K562 (cell line): ENCODE measurements around the gene MYH6. TPM values are rescaled to one million over a fixed set of nuclear protein-coding genes. Genes with fewer than 3 reads are reported as not detected.

ENCODE experiments used
- ATAC-seq: fragments of 200-7000 bp; cut with Tn5 transposase; 3 replicates; pipeline ENCODE4 v1.9.1; 2020; ENCODE audit warnings: moderate library complexity
- BruUV-seq: library from RNA; stranded (reverse); fragments of 400-500 nt; replicated peaks from 2 replicates; lab custom pipeline; 2021; lab: Mats Ljungman, UMichigan
- CTCF ChIA-PET: fragments of 300-600 bp; formaldehyde crosslinking; extraction: SDS; loops from one replicate; lab custom pipeline; 2021; ENCODE audit warnings: low intra/inter-chr PET ratio; lab: Yijun Ruan, JAX
- POLR2A ChIA-PET: fragments of 300-600, 350-650 bp; sonication (Branson Sonifier 250); formaldehyde crosslinking; extraction: SDS; loops from one replicate; lab custom pipeline; 2021; ENCODE audit warnings: antibody characterized with exemption, inconsistent platforms; lab: Yijun Ruan, JAX
- DNase-seq, 4 experiments: peaks; one replicate each; pipeline versions ENCODE4 v3.0.0 to v3.0.0-alpha.2; 2011 to 2018; ENCODE audit warnings: low spot score in 3 of 4, mixed read lengths in 3 of 4; ENCODE audit errors: extremely low read depth in 1 of 4
- FAIRE-seq: peaks from 2 replicates; lab custom pipeline; 2011; peaks lifted over from hg19 to GRCh38; lab: Jason Lieb, UNC
- H2AFZ ChIP-seq: 2 replicates; pipeline ENCODE4 v1.6.0; 2011; ENCODE audit warnings: low read depth, low read length, control low read depth, inconsistent platforms
- H3K27ac ChIP-seq: fragments of 200-600 bp; 3 replicates; pipeline ENCODE4 v1.8.0; 2011; ENCODE audit warnings: low read depth, mild to moderate bottlenecking, control low read depth, inconsistent platforms, low read length, moderate library complexity, mixed read lengths; ENCODE audit errors: extremely low read depth
- H3K27me3 ChIP-seq, 2 experiments: fragments of 300-600 bp in 1 of 2; 2 replicates in 1 of 2; 3 replicates in 1 of 2; pipeline versions ENCODE4 v1.6.0 to v1.8.0; 2011; ENCODE audit warnings: inconsistent platforms in 2 of 2, low read length in 2 of 2, mild to moderate bottlenecking in 1 of 2, mixed read lengths in 1 of 2, moderate library complexity in 1 of 2; ENCODE audit not compliant: control insufficient read depth in 2 of 2, insufficient read depth in 2 of 2
- H3K36me3 ChIP-seq: fragments of 300-600 bp; 3 replicates; pipeline ENCODE4 v1.8.0; 2011; ENCODE audit warnings: mild to moderate bottlenecking, low read length, inconsistent platforms; ENCODE audit not compliant: control insufficient read depth, insufficient read depth
- H3K4me1 ChIP-seq, 2 experiments: fragments of 200-600 bp in 1 of 2; replicated peaks in 1 of 2; 2 replicates in 1 of 2; 3 replicates in 1 of 2; pipeline versions ENCODE4 v1.5.1 to v1.8.0; 2011; ENCODE audit warnings: inconsistent platforms in 2 of 2, low read length in 2 of 2, mild to moderate bottlenecking in 1 of 2, mixed read lengths in 1 of 2, moderate library complexity in 1 of 2; ENCODE audit not compliant: control insufficient read depth in 2 of 2, insufficient read depth in 2 of 2
- H3K4me2 ChIP-seq: 2 replicates; pipeline ENCODE4 v1.6.1; 2011; ENCODE audit warnings: low read length, control low read depth, inconsistent platforms, mixed read lengths; ENCODE audit not compliant: insufficient read depth
- H3K4me3 ChIP-seq: fragments of 200-600 bp; sonication (generic), shearing (Covaris generic); 2 replicates; pipeline ENCODE4 v1.5.1; 2016; ENCODE audit warnings: control low read depth, inconsistent platforms
- H3K79me2 ChIP-seq: fragments of 200-600 bp; 3 replicates; pipeline ENCODE4 v1.8.0; 2011; ENCODE audit warnings: low read length, inconsistent platforms; ENCODE audit not compliant: control insufficient read depth, insufficient read depth
- H3K9ac ChIP-seq, 2 experiments: 2 replicates each; pipeline versions ENCODE4 v1.6.0 to v1.6.1; 2011; ENCODE audit warnings: low read depth in 2 of 2, low read length in 2 of 2, control low read depth in 1 of 2, inconsistent platforms in 1 of 2, mild to moderate bottlenecking in 1 of 2, mixed read lengths in 1 of 2; ENCODE audit not compliant: insufficient read depth in 1 of 2
- H3K9me1 ChIP-seq: one replicate; pipeline ENCODE4 v1.6.0; 2011; ENCODE audit warnings: inconsistent platforms, mild to moderate bottlenecking, low read length, moderate library complexity; ENCODE audit not compliant: control insufficient read depth, insufficient read depth
- H3K9me3 ChIP-seq: replicated peaks from 2 replicates; pipeline ENCODE4 v1.5.1; 2011; ENCODE audit warnings: low read depth, low read length, inconsistent platforms; ENCODE audit not compliant: control insufficient read depth, insufficient read depth
- H4K20me1 ChIP-seq: replicated peaks from 2 replicates; pipeline ENCODE4 v1.6.1; 2011; ENCODE audit warnings: low read length, inconsistent platforms, mixed read lengths; ENCODE audit not compliant: control insufficient read depth, insufficient read depth
- ASH1L ChIP-seq: fragments of 450-650 bp; IDR thresholded peaks from 2 replicates; pipeline ENCODE4 v1.6.1; 2018; ENCODE audit warnings: borderline replicate concordance, mild to moderate bottlenecking, low read depth; ENCODE audit not compliant: partially characterized antibody
- CEBPG ChIP-seq, 3 experiments: fragments of 200-800 bp in 1 of 3; sonication (Bioruptor generic) in 1 of 3; sonication (generic) in 1 of 3; formaldehyde crosslinking in 1 of 3; IDR thresholded peaks in 2 of 3; conservative IDR thresholded peaks in 1 of 3; 2 replicates each; pipeline versions ENCODE4 v1.6.1 to v1.8.0; 2016 to 2022; ENCODE audit warnings: missing compliant biosample characterization in 2 of 3, missing genetic modification characterization in 2 of 3, mild to moderate bottlenecking in 1 of 3, missing genetic modification reagents in 1 of 3
- CTBP1 ChIP-seq: fragments of 450-650 bp; IDR thresholded peaks from 2 replicates; pipeline ENCODE4 v1.6.1; 2016; ENCODE audit warnings: borderline replicate concordance
- KLF10 ChIP-seq: fragments of 250-450 bp; sonication (Bioruptor Pico); IDR thresholded peaks from 2 replicates; pipeline ENCODE4 v1.6.1; 2021; ENCODE audit warnings: matching md5 sums
- MEIS2 ChIP-seq: fragments of 450-650 bp; IDR thresholded peaks from 2 replicates; pipeline ENCODE4 v1.6.1; 2014; ENCODE audit warnings: mild to moderate bottlenecking; ENCODE audit not compliant: partially characterized antibody
- MTF1 ChIP-seq: fragments of 250-450 bp; sonication (Bioruptor Pico); IDR thresholded peaks from 2 replicates; pipeline ENCODE4 v1.9.0; 2021; ENCODE audit warnings: moderate library complexity, mild to moderate bottlenecking, inconsistent platforms, borderline replicate concordance
- POU5F1 ChIP-seq: fragments of 150-350 bp; IDR thresholded peaks from 2 replicates; pipeline ENCODE4 v1.6.1; 2014; ENCODE audit warnings: borderline replicate concordance, low read length, low read depth, mild to moderate bottlenecking; ENCODE audit not compliant: partially characterized antibody
- PRPF4 ChIP-seq: fragments of 200-400 bp; formaldehyde crosslinking; IDR thresholded peaks from one replicate; pipeline ENCODE4 v1.6.1; 2017; ENCODE audit warnings: low read length, low read depth, mild to moderate bottlenecking; ENCODE audit not compliant: insufficient read depth, poor library complexity, severe bottlenecking
- RBM34 ChIP-seq: fragments of 200-400 bp; formaldehyde crosslinking; IDR thresholded peaks from 2 replicates; pipeline ENCODE4 v1.6.1; 2018; ENCODE audit warnings: low read length, borderline replicate concordance; ENCODE audit not compliant: insufficient read depth
- RCOR1 ChIP-seq, 2 experiments: IDR thresholded peaks; 2 replicates each; pipeline ENCODE4 v1.6.1; 2012; ENCODE audit warnings: low read depth in 2 of 2, low read length in 2 of 2, borderline replicate concordance in 1 of 2, improper control_type of control experiment in 1 of 2
- WGBS: fragments of 100-300 bp; shearing (Covaris generic); methylation state at CpG from one replicate; pipeline ENCODE4 v1.1.6; 2016; ENCODE audit warnings: low coverage, mixed read lengths; ENCODE audit not compliant: insufficient coverage; ENCODE audit errors: missing lambda C conversion rate; 5-methylcytosine and 5-hydroxymethylcytosine counted together
- in situ Hi-C: fragments of 300-500 bp; cut with MboI; formaldehyde crosslinking; loops from 4 replicates; pipeline ENCODE4 v1.15.0; 2018; ENCODE audit warnings: inconsistent platforms, mixed read lengths
- intact Hi-C: fragments of 100-400 bp; cut with micrococcal nuclease; formaldehyde crosslinking; loops from 2 replicates; pipeline ENCODE4 v1.14.2; 2022
- polyA plus RNA-seq, 8 experiments: library from polyadenylated mRNA; depleted of rRNA in 4 of 8; stranded (reverse) in 5 of 8; unstranded in 3 of 8; fragments of >200 nt; fragmentation: Nextera tagmentation in 2 of 8; fragmentation: Illumina TruSeq in 1 of 8; extraction: Ambion mirVana in 2 of 8; extraction: Trizol in 1 of 8; gene quantifications; 2 replicates each; pipeline versions ENCODE4 v1.2.1 to v1.2.3, GENCODE V29; 2011 to 2014; ENCODE audit warnings: inconsistent platforms in 1 of 8, missing spikeins in 1 of 8
- total RNA-seq, 7 experiments: library from RNA; depleted of rRNA in 6 of 7; stranded (reverse); fragments of >200 nt in 6 of 7; fragmentation: Illumina TruSeq in 2 of 7; extraction: Trizol in 2 of 7; gene quantifications; 2 replicates each; pipeline versions ENCODE4 v1.2.1 to v1.2.3, GENCODE V29; 2011 to 2021; ENCODE audit warnings: low replicate concordance in 1 of 7
- TF ChIP-seq, protein P1 (sequence below): fragments of 250-450 bp; sonication (Bioruptor Pico); IDR thresholded peaks from 2 replicates; pipeline ENCODE4 v1.8.0; 2021; ENCODE audit warnings: moderate library complexity, mild to moderate bottlenecking, inconsistent platforms
- TF ChIP-seq, protein P2 (sequence below): fragments of 200-400 bp; formaldehyde crosslinking; IDR thresholded peaks from 2 replicates; pipeline ENCODE4 v1.6.1; 2017; ENCODE audit warnings: mild to moderate bottlenecking, low read depth, low read length, moderate library complexity

The MYH6 gene
- total and polyA plus RNA-seq, 9 of the 15 experiments (the other 6 are each of a cell fraction or from before 2014, with no cell fraction given), result not detected

DNA sequence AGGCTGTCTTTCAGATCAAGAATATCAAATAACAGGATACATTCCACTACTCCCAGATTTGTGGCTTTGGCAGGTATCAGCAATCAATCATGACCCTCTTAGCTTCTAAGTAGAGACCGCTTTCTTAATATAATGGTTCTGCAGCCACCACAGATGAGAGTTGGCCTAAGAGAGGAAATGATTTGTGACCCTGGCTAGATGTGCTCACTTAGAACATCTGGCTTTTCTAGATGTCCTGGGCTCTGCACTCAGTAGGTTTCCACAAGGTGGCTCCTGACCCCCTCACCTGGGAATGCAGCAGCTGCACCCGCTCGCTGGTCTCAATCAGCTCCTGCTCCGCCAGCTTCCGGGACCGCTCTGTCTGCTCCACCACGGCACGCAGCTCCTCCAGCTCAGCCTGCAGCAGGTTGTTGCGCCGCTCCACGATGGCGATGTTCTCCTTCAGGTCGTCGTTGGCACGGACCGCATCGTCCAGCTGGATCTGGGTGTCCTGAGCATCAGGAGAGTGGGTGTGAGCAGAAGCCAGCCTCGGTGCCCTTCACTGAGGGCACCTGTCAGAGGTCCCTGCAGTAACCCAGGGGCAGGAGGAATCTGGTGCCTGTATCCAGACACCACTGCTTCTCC, 22.3 kb downstream of the MYH6 start:
- no peak overlapping the region for H3K9ac ChIP-seq
- peak; percentile 53 for ATAC-seq
- FAIRE-seq, result no peak
- intact Hi-C loops (no loop called here), in situ Hi-C loops (loop anchor here (10.0 kb wide), 1 partner anchor 121 kb away; no protein-coding TSS in a partner anchor)
- no peak overlapping the region for H3K4me2 ChIP-seq
- WGBS, result 5% methylated on average over 9 of the region's 18 CpGs
- ChIA-PET POLR2A (interaction anchor here (0.7 to 1.6 kb wide), 4 partner anchors 11 to 63 kb away, joined by 3 to 5 read pairs (median 5); partner anchors contain the start of gene IL25), CTCF (no interaction called here)
- no peaks in the 10 kb centered on the region for H4K20me1 ChIP-seq
- H3K27me3 ChIP-seq, result peaks cover 21 to 64% of the 10 kb centered on the region in 2 experiments; a peak in 4 of 5 replicates
- no peaks in the 10 kb centered on the region for H3K36me3 ChIP-seq
- H3K9me3 ChIP-seq, result no peaks in the 10 kb centered on the region
- H3K79me2 ChIP-seq, result no peaks in the 10 kb centered on the region
- H3K27ac ChIP-seq, result no peak overlapping the region
- H3K4me1 ChIP-seq, result peaks cover 0 to 11% of the 10 kb centered on the region in 2 experiments; a peak in 2 of 5 replicates
- no TSS peak for BruUV-seq
- no peak overlapping the region for H3K4me3 ChIP-seq
- TF ChIP-seq RBM34, result no peak
- no peak for TF ChIP-seq MEIS2
- TF ChIP-seq, protein P1, sequence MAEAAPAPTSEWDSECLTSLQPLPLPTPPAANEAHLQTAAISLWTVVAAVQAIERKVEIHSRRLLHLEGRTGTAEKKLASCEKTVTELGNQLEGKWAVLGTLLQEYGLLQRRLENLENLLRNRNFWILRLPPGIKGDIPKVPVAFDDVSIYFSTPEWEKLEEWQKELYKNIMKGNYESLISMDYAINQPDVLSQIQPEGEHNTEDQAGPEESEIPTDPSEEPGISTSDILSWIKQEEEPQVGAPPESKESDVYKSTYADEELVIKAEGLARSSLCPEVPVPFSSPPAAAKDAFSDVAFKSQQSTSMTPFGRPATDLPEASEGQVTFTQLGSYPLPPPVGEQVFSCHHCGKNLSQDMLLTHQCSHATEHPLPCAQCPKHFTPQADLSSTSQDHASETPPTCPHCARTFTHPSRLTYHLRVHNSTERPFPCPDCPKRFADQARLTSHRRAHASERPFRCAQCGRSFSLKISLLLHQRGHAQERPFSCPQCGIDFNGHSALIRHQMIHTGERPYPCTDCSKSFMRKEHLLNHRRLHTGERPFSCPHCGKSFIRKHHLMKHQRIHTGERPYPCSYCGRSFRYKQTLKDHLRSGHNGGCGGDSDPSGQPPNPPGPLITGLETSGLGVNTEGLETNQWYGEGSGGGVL (CRISPR knock-in tag), result no peak
- no peak for TF ChIP-seq MTF1
- TF ChIP-seq RCOR1 (IDR thresholded peaks at IDR 0.05; ENCODE audit: borderline replicate concordance in 1 of 2, low read depth in 2 of 2, low read length in 2 of 2), result no peak
- TF ChIP-seq CTBP1, result no peak
- TF ChIP-seq, protein P2, sequence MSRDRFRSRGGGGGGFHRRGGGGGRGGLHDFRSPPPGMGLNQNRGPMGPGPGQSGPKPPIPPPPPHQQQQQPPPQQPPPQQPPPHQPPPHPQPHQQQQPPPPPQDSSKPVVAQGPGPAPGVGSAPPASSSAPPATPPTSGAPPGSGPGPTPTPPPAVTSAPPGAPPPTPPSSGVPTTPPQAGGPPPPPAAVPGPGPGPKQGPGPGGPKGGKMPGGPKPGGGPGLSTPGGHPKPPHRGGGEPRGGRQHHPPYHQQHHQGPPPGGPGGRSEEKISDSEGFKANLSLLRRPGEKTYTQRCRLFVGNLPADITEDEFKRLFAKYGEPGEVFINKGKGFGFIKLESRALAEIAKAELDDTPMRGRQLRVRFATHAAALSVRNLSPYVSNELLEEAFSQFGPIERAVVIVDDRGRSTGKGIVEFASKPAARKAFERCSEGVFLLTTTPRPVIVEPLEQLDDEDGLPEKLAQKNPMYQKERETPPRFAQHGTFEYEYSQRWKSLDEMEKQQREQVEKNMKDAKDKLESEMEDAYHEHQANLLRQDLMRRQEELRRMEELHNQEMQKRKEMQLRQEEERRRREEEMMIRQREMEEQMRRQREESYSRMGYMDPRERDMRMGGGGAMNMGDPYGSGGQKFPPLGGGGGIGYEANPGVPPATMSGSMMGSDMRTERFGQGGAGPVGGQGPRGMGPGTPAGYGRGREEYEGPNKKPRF, result no peak
- TF ChIP-seq CEBPG (CRISPR knock-in tag; IDR thresholded peaks at IDR 0.05), result no peak
- no peak for TF ChIP-seq CEBPG (tag; conservative IDR thresholded peaks at IDR 0.05 in 1 of 2, IDR thresholded peaks at IDR 0.05 in 1 of 2)
- no peak for TF ChIP-seq PRPF4
- no peak for TF ChIP-seq POU5F1
- TF ChIP-seq KLF10, result no peak
- no peak for TF ChIP-seq ASH1L
- TF ChIP-seq, all 486 proteins: peak for 0
- no peak overlapping the region for H2AFZ ChIP-seq
- no peak for DNase-seq
- H3K9me1 ChIP-seq, result no peaks in the 10 kb centered on the region
